SK-N-SH (cell line): ENCODE measurements around the gene GALNT18.

Experiments used
- CHD2 ChIP-seq: fragments of 150-350 bp; IDR thresholded peaks from 2 replicates; pipeline ENCODE4 v1.6.1; 2018; ENCODE audit warnings: low read length; ENCODE audit not compliant: partially characterized antibody
- EZH2phosphoT487 ChIP-seq: fragments of 200-600 bp; sonication (generic); IDR thresholded peaks from 2 replicates; pipeline ENCODE4 v1.6.1; 2017; ENCODE audit warnings: low read depth, mixed run types, mild to moderate bottlenecking, antibody characterized with exemption, moderate library complexity, borderline replicate concordance
- GATA2 ChIP-seq: sonication (generic); formaldehyde crosslinking; IDR thresholded peaks from 2 replicates; pipeline ENCODE4 v1.5.0; 2020; ENCODE audit warnings: mild to moderate bottlenecking, missing genetic modification reagents
- NRF1 ChIP-seq: IDR thresholded peaks from 2 replicates; pipeline ENCODE4 v1.6.1; 2012; ENCODE audit warnings: low read depth, mild to moderate bottlenecking, low read length
- POLR2AphosphoS5 ChIP-seq: IDR thresholded peaks from 2 replicates; pipeline ENCODE4 v1.6.1; 2012; ENCODE audit warnings: low read depth, low read length
- RAD21 ChIP-seq: IDR thresholded peaks from 2 replicates; pipeline ENCODE4 v1.6.1; 2012; ENCODE audit warnings: mild to moderate bottlenecking, low read length
- RCOR1 ChIP-seq: fragments of 150-350 bp; IDR thresholded peaks from 2 replicates; pipeline ENCODE4 v1.6.1; 2017; ENCODE audit warnings: antibody characterized with exemption, low read length
- RFX5 ChIP-seq: IDR thresholded peaks from 2 replicates; pipeline ENCODE4 v1.6.1; 2012; ENCODE audit warnings: mild to moderate bottlenecking, improper control_type of control experiment, low read length
- YY1 ChIP-seq: IDR thresholded peaks from 2 replicates; pipeline ENCODE4 v1.4.0; 2012; ENCODE audit warnings: low read depth, mild to moderate bottlenecking
- TF ChIP-seq, protein P1 (sequence below): fragments of 200-600 bp; sonication (generic); IDR thresholded peaks from 2 replicates; pipeline ENCODE4 v1.6.1; 2017; ENCODE audit warnings: antibody characterized with exemption, mild to moderate bottlenecking, moderate library complexity
- TF ChIP-seq, protein P2 (sequence below): fragments of 150-350 bp; IDR thresholded peaks from 2 replicates; pipeline ENCODE4 v1.6.1; 2016; ENCODE audit warnings: mild to moderate bottlenecking, low read depth, low read length
- TF ChIP-seq, protein P3 (sequence below): IDR thresholded peaks from 2 replicates; pipeline ENCODE4 v1.6.1; 2012; ENCODE audit warnings: mild to moderate bottlenecking, low read depth, low read length, moderate library complexity

DNA sequence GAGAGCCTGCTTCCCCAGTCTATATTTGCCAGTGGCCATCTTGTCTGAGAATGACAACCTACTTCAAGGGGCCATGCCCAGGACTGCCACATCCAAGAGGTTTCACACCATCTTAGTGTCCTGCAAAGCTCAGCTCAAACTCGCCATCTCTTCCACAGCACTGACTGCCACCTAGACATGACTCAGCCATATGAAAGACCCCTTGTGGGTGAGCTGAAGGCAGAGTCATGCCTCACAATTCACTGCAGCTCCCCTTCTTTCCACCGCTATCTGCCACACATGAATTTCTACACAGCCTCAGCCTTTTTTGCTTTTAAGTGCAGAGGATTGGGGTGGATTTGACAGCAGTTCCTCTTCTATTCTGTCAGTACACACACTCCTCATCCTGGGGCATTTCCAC, 127.5 kb downstream of the GALNT18 start:
- no peak for TF ChIP-seq POLR2AphosphoS5
- TF ChIP-seq, protein P1, sequence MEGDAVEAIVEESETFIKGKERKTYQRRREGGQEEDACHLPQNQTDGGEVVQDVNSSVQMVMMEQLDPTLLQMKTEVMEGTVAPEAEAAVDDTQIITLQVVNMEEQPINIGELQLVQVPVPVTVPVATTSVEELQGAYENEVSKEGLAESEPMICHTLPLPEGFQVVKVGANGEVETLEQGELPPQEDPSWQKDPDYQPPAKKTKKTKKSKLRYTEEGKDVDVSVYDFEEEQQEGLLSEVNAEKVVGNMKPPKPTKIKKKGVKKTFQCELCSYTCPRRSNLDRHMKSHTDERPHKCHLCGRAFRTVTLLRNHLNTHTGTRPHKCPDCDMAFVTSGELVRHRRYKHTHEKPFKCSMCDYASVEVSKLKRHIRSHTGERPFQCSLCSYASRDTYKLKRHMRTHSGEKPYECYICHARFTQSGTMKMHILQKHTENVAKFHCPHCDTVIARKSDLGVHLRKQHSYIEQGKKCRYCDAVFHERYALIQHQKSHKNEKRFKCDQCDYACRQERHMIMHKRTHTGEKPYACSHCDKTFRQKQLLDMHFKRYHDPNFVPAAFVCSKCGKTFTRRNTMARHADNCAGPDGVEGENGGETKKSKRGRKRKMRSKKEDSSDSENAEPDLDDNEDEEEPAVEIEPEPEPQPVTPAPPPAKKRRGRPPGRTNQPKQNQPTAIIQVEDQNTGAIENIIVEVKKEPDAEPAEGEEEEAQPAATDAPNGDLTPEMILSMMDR: no peak
- no peak for TF ChIP-seq NRF1
- no peak for TF ChIP-seq GATA2 (CRISPR knock-in tag)
- no peak for TF ChIP-seq YY1
- no peak for TF ChIP-seq RCOR1
- TF ChIP-seq EZH2phosphoT487: no peak
- no peak for TF ChIP-seq RAD21
- TF ChIP-seq CHD2: no peak
- TF ChIP-seq, protein P2, sequence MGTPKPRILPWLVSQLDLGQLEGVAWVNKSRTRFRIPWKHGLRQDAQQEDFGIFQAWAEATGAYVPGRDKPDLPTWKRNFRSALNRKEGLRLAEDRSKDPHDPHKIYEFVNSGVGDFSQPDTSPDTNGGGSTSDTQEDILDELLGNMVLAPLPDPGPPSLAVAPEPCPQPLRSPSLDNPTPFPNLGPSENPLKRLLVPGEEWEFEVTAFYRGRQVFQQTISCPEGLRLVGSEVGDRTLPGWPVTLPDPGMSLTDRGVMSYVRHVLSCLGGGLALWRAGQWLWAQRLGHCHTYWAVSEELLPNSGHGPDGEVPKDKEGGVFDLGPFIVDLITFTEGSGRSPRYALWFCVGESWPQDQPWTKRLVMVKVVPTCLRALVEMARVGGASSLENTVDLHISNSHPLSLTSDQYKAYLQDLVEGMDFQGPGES: no peak
- no peak for TF ChIP-seq RFX5
- TF ChIP-seq, protein P3, sequence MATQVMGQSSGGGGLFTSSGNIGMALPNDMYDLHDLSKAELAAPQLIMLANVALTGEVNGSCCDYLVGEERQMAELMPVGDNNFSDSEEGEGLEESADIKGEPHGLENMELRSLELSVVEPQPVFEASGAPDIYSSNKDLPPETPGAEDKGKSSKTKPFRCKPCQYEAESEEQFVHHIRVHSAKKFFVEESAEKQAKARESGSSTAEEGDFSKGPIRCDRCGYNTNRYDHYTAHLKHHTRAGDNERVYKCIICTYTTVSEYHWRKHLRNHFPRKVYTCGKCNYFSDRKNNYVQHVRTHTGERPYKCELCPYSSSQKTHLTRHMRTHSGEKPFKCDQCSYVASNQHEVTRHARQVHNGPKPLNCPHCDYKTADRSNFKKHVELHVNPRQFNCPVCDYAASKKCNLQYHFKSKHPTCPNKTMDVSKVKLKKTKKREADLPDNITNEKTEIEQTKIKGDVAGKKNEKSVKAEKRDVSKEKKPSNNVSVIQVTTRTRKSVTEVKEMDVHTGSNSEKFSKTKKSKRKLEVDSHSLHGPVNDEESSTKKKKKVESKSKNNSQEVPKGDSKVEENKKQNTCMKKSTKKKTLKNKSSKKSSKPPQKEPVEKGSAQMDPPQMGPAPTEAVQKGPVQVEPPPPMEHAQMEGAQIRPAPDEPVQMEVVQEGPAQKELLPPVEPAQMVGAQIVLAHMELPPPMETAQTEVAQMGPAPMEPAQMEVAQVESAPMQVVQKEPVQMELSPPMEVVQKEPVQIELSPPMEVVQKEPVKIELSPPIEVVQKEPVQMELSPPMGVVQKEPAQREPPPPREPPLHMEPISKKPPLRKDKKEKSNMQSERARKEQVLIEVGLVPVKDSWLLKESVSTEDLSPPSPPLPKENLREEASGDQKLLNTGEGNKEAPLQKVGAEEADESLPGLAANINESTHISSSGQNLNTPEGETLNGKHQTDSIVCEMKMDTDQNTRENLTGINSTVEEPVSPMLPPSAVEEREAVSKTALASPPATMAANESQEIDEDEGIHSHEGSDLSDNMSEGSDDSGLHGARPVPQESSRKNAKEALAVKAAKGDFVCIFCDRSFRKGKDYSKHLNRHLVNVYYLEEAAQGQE: no peak
